Measurements from ENCODE around the gene ARHGAP15.

Gene ARHGAP15

DNA sequence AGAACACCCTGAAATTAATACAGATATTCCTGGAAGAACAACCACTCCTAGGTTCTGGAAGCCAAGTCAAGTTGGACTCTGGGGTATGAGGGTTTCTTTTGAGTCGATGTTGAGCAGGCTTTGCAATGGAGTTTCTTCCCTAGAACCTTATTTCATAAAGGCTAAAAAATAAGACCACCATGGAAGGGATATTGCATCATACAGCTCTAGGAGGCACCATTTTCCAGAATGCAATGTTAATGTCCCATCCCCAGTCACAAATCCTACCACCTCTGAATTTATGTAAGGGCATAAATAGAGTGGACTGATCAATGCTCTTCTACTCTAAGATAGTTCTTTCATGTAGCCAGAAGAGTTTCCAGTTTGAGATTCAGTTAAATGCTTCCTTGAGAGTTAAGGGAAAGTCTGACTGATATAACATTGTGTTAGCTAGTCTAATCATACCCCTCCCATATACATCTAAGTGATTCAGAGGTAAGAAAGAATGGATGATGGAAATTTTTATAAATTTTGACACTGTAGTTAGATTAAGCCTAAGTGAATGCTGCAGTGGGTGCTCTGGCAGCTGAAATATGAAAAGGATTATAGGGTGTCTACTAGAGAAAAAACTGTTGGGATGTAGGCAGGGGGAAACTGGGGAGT lies 22.0 kb downstream of the ARHGAP15 start:
- Mint-ChIP-seq H3K27ac (no peak overlapping the region), H3K27me3 (ENCODE audit: low read depth) (no peaks in the 10 kb centered on the region), H3K4me3 (peak overlapping the region; percentile 18), H3K4me1 (ENCODE audit: low read depth) (peaks cover 69% of the 10 kb centered on the region), H3K36me3 (ENCODE audit: low read depth) (peaks cover 46% of the 10 kb centered on the region), H3K9me3 (no peaks in the 10 kb centered on the region)
- DNase-seq (ENCODE audit: low spot score), result no peak

- Mint-ChIP-seq H3K4me3 (peak overlapping the region; percentile 42), H3K4me1 (ENCODE audit: low read depth) (peaks cover 64% of the 10 kb centered on the region), H3K9me3 (no peaks in the 10 kb centered on the region), H3K27me3 (ENCODE audit: low read depth) (no peaks in the 10 kb centered on the region), H3K36me3 (ENCODE audit: low read depth) (peaks cover 48% of the 10 kb centered on the region), H3K27ac (peak overlapping the region; percentile 53)
- no peak for DNase-seq (ENCODE audit: low spot score)
Measured at GRCh38 chr2:143152219-143152618, 23.0 kb downstream of the ARHGAP15 start.

DNA sequence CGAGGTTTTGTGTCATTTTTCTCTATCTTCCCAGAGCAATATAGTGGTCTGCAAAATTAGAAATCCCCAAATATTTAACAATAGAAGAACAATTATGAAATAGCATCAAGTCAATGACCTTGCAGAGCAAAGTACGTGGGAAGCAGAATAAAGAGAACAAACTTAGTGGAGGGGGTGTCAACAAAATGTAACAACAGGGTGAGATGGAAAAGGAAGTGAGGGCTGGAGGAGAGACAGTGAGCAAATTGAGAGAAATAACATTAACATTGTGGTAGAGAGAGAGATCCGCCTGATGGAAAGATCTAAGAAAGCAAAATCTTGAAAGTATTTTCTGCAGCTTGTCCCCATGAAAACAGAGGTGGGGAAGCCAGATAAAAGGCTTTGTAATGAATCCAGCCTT lies 23.4 kb downstream of the ARHGAP15 start:
- DNase-seq (ENCODE audit: low spot score), result no peak
- Mint-ChIP-seq H3K4me3 (peak overlapping the region; percentile 42), H3K27me3 (ENCODE audit: low read depth) (no peaks in the 10 kb centered on the region), H3K27ac (peak overlapping the region; percentile 53), H3K36me3 (ENCODE audit: low read depth) (peaks cover 50% of the 10 kb centered on the region), H3K9me3 (no peaks in the 10 kb centered on the region), H3K4me1 (ENCODE audit: low read depth) (peaks cover 63% of the 10 kb centered on the region)

GRCh38 chr2:143155661-143156060 lies 26.4 kb downstream of the ARHGAP15 start:
- Mint-ChIP-seq H3K9me3 (no peaks in the 10 kb centered on the region), H3K27me3 (ENCODE audit: low read depth) (no peaks in the 10 kb centered on the region), H3K4me1 (ENCODE audit: low read depth) (peaks cover 59% of the 10 kb centered on the region), H3K27ac (no peak overlapping the region), H3K36me3 (ENCODE audit: low read depth) (peaks cover 48% of the 10 kb centered on the region), H3K4me3 (no peak overlapping the region)
- DNase-seq (ENCODE audit: low spot score), result no peak

DNA sequence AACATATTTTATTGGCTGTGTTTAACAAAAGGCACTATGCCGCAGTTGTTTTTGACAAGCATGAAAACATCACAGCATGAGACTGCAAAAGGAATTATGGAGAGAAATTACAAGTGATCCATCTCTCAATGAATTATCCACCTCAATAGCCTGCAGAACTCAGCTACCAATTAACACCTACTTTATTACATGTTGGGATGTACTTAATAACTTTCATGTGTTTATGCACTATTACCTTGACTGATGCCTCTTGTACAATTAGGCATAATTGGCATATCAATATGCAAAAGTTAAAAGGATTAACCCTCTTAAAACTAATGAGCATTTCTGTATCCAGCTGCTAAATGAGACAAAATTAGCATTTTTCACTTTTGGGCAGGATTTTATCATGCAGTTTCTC lies 27.8 kb downstream of the ARHGAP15 start:
- no peak overlapping the region for H3K4me3 Mint-ChIP-seq
- H3K4me1 Mint-ChIP-seq (ENCODE audit: low read depth), result peaks cover 59% of the 10 kb centered on the region
- H3K27ac Mint-ChIP-seq, result no peak overlapping the region
- H3K27me3 Mint-ChIP-seq (ENCODE audit: low read depth), result no peaks in the 10 kb centered on the region
- H3K9me3 Mint-ChIP-seq, result no peaks in the 10 kb centered on the region
- no peak for DNase-seq (ENCODE audit: low spot score)
- peaks cover 57% of the 10 kb centered on the region for H3K36me3 Mint-ChIP-seq (ENCODE audit: low read depth)

GRCh38 chr2:143157418-143157817 lies 28.2 kb downstream of the ARHGAP15 start:
- no peak overlapping the region for H3K4me3 Mint-ChIP-seq
- no peak for DNase-seq (ENCODE audit: low spot score)
- H3K36me3 Mint-ChIP-seq (ENCODE audit: low read depth), result peaks cover 57% of the 10 kb centered on the region
- no peaks in the 10 kb centered on the region for H3K9me3 Mint-ChIP-seq
- no peaks in the 10 kb centered on the region for H3K27me3 Mint-ChIP-seq (ENCODE audit: low read depth)
- H3K27ac Mint-ChIP-seq, result no peak overlapping the region
- H3K4me1 Mint-ChIP-seq (ENCODE audit: low read depth), result peaks cover 59% of the 10 kb centered on the region

DNA sequence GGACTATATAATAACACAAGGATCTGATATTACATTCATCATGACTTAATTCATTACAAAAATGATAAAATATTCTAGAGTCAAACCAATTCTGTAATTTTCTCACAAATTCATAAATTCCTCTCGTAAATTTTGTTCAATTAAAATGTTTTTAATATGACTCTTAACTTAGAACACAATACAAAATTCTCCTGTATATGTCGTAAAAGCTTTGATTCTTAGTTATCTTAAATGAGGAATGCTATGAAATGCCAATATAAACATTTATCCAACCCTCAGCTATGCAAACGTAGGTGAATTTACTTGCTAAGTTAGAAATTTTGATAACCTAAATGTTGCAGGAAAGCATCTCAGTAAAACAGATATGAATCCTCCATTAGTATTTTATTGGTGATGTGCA lies 28.9 kb downstream of the ARHGAP15 start:
- no peak for DNase-seq (ENCODE audit: low spot score)
- no peak overlapping the region for H3K4me3 Mint-ChIP-seq
- H3K4me1 Mint-ChIP-seq (ENCODE audit: low read depth), result peaks cover 60% of the 10 kb centered on the region

GRCh38 chr2:143158551-143159485 lies 29.6 kb downstream of the ARHGAP15 start:
- H3K27me3 Mint-ChIP-seq (ENCODE audit: low read depth), result no peaks in the 10 kb centered on the region
- no peak overlapping the region for H3K4me3 Mint-ChIP-seq
- DNase-seq (ENCODE audit: low spot score), result no peak
- H3K36me3 Mint-ChIP-seq (ENCODE audit: low read depth), result peaks cover 60% of the 10 kb centered on the region
- no peak overlapping the region for H3K27ac Mint-ChIP-seq
- H3K4me1 Mint-ChIP-seq (ENCODE audit: low read depth), result peaks cover 62% of the 10 kb centered on the region
- no peaks in the 10 kb centered on the region for H3K9me3 Mint-ChIP-seq

More for the DNA sequence above, 28.9 kb downstream of the ARHGAP15 start:
- no peaks in the 10 kb centered on the region for H3K9me3 Mint-ChIP-seq
- H3K27ac Mint-ChIP-seq, result no peak overlapping the region
- no peaks in the 10 kb centered on the region for H3K27me3 Mint-ChIP-seq (ENCODE audit: low read depth)
- peaks cover 57% of the 10 kb centered on the region for H3K36me3 Mint-ChIP-seq (ENCODE audit: low read depth)

GRCh38 chr2:143159486-143159840 lies 30.2 kb downstream of the ARHGAP15 start:
- Mint-ChIP-seq H3K4me3 (no peak overlapping the region), H3K27ac (no peak overlapping the region), H3K36me3 (ENCODE audit: low read depth) (peaks cover 62% of the 10 kb centered on the region), H3K9me3 (no peaks in the 10 kb centered on the region), H3K27me3 (ENCODE audit: low read depth) (no peaks in the 10 kb centered on the region), H3K4me1 (ENCODE audit: low read depth) (peaks cover 63% of the 10 kb centered on the region)
- DNase-seq (ENCODE audit: low spot score), result no peak

DNA sequence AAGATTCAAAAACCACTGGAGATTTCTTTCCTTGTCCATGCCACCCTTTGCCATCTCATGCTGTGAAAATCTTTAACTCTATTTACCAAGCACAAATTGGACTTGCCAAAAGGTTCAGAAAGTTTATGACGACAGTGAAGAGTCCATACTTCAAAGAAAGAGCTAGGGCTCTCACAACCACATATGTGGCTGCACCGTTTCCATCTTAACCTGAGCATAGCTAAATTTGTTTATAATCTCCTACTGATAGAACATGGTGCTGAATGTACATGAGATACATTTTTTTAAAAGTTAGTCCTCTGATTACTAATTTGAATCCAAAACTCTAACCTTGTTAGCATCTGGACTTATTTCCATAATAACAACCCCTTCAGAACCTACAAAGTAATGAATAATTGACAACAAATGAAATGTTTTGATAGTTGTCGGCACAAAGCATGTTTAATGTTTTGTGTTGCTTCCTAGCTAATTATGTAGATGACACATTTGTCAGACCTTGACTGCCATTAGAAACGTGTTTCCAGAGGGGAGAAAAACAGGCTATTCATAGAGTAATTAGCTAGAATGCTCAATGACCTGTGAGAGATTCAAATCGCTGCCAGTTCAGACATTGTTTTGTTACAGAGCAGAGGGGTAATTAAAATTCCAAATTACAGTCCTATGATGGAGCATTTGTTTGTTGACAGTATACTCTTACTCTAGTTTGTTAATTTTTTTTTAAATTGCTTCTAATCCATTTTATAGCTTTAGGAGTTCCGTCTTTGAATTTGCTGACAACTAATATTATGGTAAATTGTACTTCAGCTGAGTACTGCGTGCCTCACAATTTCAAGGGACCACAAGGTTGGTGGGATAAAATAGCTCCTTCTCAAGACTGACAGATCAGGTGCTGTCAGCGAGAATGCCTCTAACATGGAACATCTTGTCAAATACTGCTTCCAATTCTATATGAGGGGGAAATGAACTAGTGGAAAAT lies 31.8 kb downstream of the ARHGAP15 start:
- Mint-ChIP-seq H3K4me3 (peak overlapping the region; percentile 30), H3K27me3 (ENCODE audit: low read depth) (no peaks in the 10 kb centered on the region), H3K36me3 (ENCODE audit: low read depth) (peaks cover 58% of the 10 kb centered on the region), H3K9me3 (no peaks in the 10 kb centered on the region), H3K27ac (peak overlapping the region; percentile 68), H3K4me1 (ENCODE audit: low read depth) (peaks cover 63% of the 10 kb centered on the region)
- DNase-seq (ENCODE audit: low spot score), result no peak

GRCh38 chr2:143162123-143162837 lies 33.1 kb downstream of the ARHGAP15 start:
- Mint-ChIP-seq H3K36me3 (ENCODE audit: low read depth) (peaks cover 63% of the 10 kb centered on the region), H3K4me3 (no peak overlapping the region)

GRCh38 chr2:143162997-143163396 lies 33.8 kb downstream of the ARHGAP15 start:
- DNase-seq (ENCODE audit: low spot score), result no peak
- H3K4me3 Mint-ChIP-seq, result no peak overlapping the region
- no peak overlapping the region for H3K27ac Mint-ChIP-seq
- peaks cover 66% of the 10 kb centered on the region for H3K4me1 Mint-ChIP-seq (ENCODE audit: low read depth)
- H3K9me3 Mint-ChIP-seq, result no peaks in the 10 kb centered on the region
- H3K36me3 Mint-ChIP-seq (ENCODE audit: low read depth), result peaks cover 60% of the 10 kb centered on the region
- H3K27me3 Mint-ChIP-seq (ENCODE audit: low read depth), result no peaks in the 10 kb centered on the region

More at GRCh38 chr2:143162123-143162837, 33.1 kb downstream of the ARHGAP15 start:
- no peaks in the 10 kb centered on the region for H3K9me3 Mint-ChIP-seq
- H3K4me1 Mint-ChIP-seq (ENCODE audit: low read depth), result peaks cover 68% of the 10 kb centered on the region
- H3K27ac Mint-ChIP-seq, result peak overlapping the region; percentile 9
- peak; percentile 38 for DNase-seq (ENCODE audit: low spot score)
- H3K27me3 Mint-ChIP-seq (ENCODE audit: low read depth), result no peaks in the 10 kb centered on the region

GRCh38 chr2:143163499-143163898 lies 34.3 kb downstream of the ARHGAP15 start:
- Mint-ChIP-seq H3K9me3 (no peaks in the 10 kb centered on the region), H3K4me3 (no peak overlapping the region), H3K27ac (no peak overlapping the region), H3K36me3 (ENCODE audit: low read depth) (peaks cover 56% of the 10 kb centered on the region), H3K4me1 (ENCODE audit: low read depth) (peaks cover 62% of the 10 kb centered on the region), H3K27me3 (ENCODE audit: low read depth) (no peaks in the 10 kb centered on the region)
- DNase-seq (ENCODE audit: low spot score), result no peak
